HepG2 (cell line): Measurements from ENCODE around the gene CAMK4.

Experiments used
- ELF3 ChIP-seq: IDR thresholded peaks from 2 replicates; pipeline ENCODE4 v1.6.1; 2016; ENCODE audit warnings: missing genetic modification reagents, missing compliant biosample characterization
- EP300 ChIP-seq, 3 experiments: sonication (generic) in 1 of 3; formaldehyde crosslinking in 1 of 3; IDR thresholded peaks; 2 replicates each; pipeline versions ENCODE4 v1.5.1 to v1.6.1; 2011 to 2020; ENCODE audit warnings: low read depth in 2 of 3, low read length in 2 of 3, borderline replicate concordance in 1 of 3, improper control_type of control experiment in 1 of 3, mild to moderate bottlenecking in 1 of 3, missing genetic modification reagents in 1 of 3, moderate library complexity in 1 of 3
- KDM1A ChIP-seq: IDR thresholded peaks from 2 replicates; pipeline ENCODE4 v1.6.1; 2016; ENCODE audit warnings: missing compliant biosample characterization
- TF ChIP-seq, protein P1 (sequence below): sonication (generic); formaldehyde crosslinking; IDR thresholded peaks from 2 replicates; pipeline ENCODE4 v1.5.0; 2020; ENCODE audit warnings: mild to moderate bottlenecking, missing genetic modification reagents, moderate library complexity

DNA sequence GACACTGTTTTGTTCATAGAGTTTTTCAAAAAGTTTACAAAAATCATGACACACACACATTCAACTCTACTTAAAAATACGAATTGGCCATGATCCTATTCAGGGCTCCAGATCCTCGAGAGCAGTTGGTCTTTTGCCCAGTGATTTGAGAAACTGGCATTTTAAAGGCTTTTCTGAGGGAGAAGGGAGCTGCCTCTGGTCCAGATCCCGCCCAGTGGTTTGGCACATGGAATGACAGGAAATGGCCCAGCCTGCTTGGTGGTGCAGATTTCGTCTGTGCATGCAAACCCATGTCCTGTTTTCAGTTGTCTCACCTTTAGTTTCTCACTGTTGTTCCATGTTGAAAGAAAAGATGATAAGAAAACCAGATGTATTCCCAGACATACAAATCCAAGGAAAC, 3.6 kb downstream of the CAMK4 start:
- TF ChIP-seq ELF3 (CRISPR knock-in tag) (no peak), KDM1A (CRISPR knock-in tag) (no peak), EP300 (IDR thresholded peaks at IDR 0.05; ENCODE audit: low read depth in 2 of 2, low read length in 2 of 2) (no peak), EP300 (CRISPR knock-in tag; IDR thresholded peaks at IDR 0.05; ENCODE audit: borderline replicate concordance) (no peak)
- TF ChIP-seq, protein P1, sequence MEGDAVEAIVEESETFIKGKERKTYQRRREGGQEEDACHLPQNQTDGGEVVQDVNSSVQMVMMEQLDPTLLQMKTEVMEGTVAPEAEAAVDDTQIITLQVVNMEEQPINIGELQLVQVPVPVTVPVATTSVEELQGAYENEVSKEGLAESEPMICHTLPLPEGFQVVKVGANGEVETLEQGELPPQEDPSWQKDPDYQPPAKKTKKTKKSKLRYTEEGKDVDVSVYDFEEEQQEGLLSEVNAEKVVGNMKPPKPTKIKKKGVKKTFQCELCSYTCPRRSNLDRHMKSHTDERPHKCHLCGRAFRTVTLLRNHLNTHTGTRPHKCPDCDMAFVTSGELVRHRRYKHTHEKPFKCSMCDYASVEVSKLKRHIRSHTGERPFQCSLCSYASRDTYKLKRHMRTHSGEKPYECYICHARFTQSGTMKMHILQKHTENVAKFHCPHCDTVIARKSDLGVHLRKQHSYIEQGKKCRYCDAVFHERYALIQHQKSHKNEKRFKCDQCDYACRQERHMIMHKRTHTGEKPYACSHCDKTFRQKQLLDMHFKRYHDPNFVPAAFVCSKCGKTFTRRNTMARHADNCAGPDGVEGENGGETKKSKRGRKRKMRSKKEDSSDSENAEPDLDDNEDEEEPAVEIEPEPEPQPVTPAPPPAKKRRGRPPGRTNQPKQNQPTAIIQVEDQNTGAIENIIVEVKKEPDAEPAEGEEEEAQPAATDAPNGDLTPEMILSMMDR (CRISPR knock-in tag) = no peak
